AG10803 (cell line): ENCODE measurements around the gene SLC17A7.

ENCODE experiments used
- DNase-seq: peaks from one replicate; pipeline ENCODE4 v3.0.0; 2010; ENCODE audit warnings: low read depth
- H3K4me3 ChIP-seq: 2 replicates; pipeline ENCODE4 v1.5.1; 2011; ENCODE audit warnings: mild to moderate bottlenecking, low read length, control low read depth
- TF ChIP-seq, protein P1 (sequence below): conservative IDR thresholded peaks from 2 replicates; pipeline ENCODE4 v1.5.1; 2011; ENCODE audit warnings: mild to moderate bottlenecking, low read length, control low read depth, inconsistent platforms

Gene SLC17A7

GRCh38 chr19:49430172-49430677, 11.1 kb downstream of the SLC17A7 start:
- DNase-seq, result no peak
- no peak overlapping the region for H3K4me3 ChIP-seq
- TF ChIP-seq, protein P1, sequence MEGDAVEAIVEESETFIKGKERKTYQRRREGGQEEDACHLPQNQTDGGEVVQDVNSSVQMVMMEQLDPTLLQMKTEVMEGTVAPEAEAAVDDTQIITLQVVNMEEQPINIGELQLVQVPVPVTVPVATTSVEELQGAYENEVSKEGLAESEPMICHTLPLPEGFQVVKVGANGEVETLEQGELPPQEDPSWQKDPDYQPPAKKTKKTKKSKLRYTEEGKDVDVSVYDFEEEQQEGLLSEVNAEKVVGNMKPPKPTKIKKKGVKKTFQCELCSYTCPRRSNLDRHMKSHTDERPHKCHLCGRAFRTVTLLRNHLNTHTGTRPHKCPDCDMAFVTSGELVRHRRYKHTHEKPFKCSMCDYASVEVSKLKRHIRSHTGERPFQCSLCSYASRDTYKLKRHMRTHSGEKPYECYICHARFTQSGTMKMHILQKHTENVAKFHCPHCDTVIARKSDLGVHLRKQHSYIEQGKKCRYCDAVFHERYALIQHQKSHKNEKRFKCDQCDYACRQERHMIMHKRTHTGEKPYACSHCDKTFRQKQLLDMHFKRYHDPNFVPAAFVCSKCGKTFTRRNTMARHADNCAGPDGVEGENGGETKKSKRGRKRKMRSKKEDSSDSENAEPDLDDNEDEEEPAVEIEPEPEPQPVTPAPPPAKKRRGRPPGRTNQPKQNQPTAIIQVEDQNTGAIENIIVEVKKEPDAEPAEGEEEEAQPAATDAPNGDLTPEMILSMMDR, result no peak

- DNase-seq, result no peak
- TF ChIP-seq, protein P1, result no peak
- H3K4me3 ChIP-seq, result no peak overlapping the region
These were observed 12.5 kb downstream of the SLC17A7 start for GRCh38 chr19:49428547-49429451.

GRCh38 chr19:49427855-49428546, 13.3 kb downstream of the SLC17A7 start:
- H3K4me3 ChIP-seq, result no peak overlapping the region
- TF ChIP-seq, protein P1, result no peak
- no peak for DNase-seq

DNA sequence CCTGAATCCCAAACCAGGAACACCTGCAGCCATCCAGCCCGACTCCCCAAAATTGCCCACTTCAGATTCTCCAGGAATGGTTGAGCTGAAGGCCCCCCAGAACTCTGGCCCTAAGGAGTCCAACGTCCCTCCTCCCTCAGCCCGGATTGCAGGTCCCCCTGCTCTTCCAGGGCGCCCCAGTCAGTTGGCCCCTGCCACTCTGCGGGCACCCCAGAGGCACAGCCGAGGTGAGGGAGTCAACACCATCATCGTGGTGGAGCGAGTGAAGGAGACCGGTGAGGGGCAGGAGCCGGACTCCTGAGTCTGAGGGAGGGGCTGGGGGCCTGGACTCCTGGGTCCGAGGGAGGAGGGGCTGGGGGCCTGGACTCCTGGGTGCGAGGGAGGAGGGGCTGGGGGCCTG, 14.0 kb downstream of the SLC17A7 start:
- TF ChIP-seq, protein P1, result no peak
- H3K4me3 ChIP-seq, result no peak overlapping the region
- DNase-seq, result no peak

DNA sequence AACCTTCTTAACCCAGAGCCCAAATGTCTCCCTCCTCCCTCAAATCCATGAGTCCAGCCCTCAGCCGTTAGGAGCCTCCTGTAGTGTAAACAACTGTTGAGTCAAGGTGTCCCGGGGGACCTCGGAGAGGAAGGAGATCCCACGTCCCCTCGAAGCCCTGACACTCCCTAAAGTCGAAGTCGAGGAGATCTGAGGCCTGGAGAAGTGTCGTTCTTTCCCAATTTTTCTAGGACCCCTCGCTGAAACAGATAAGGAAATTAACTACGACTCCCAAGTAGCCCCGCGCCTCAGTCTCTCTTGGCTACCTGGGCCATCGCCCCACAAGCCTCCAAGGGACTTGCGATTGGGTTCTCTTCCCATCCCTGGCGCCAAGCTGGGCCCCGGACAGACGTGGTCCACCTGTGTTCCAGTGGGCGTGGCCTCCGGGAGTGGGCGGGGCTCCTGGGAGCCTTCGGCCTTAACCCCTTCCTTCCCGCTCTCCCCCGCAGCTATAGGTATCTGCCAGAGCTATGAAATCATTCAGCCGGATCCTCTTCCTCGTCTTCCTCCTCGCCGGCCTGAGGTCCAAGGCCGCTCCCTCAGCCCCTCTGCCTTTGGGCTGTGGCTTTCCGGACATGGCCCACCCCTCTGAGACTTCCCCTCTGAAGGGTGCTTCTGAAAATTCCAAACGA, 15.3 kb downstream of the SLC17A7 start:
- no peak for DNase-seq
- no peak overlapping the region for H3K4me3 ChIP-seq
- TF ChIP-seq, protein P1, result no peak

DNA sequence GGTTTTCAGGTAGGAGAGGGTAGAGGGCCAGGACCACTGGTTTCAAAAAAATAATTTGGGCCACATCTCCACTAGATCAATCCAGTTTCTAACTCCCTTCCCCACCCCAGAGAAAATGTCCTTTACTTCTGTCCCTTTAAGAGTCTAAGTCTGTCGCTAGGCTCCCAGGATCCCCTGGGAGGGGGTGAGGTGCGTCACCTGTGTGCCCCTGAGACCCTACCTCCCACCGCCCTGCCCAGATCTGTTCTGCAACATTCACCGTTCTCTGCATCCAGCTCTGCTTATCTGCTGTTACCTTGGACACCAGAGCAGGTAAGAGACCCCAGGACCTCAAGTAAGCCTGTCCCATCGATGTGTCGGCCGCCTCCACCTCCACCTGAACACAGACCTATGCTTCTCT, 16.1 kb downstream of the SLC17A7 start, which contains the start of gene GFY:
Gene GFY (plus strand): TSS at position 211 of the 400 bp plus-strand sequence. CDS start 1,043 bp downstream, outside the sequence.
- H3K4me3 ChIP-seq, result no peak within 1 kb of the TSS
- TF ChIP-seq, protein P1, result no peak
- DNase-seq, result no peak
